GM19099 (cell line): ENCODE results near the gene NBAS.

Experiments used
- POLR2A ChIP-seq: IDR thresholded peaks from 3 replicates; pipeline ENCODE4 v1.6.1; 2011; ENCODE audit warnings: low read depth; ENCODE audit not compliant: insufficient read length; ENCODE audit errors: extremely low read depth

NBAS gene

DNA sequence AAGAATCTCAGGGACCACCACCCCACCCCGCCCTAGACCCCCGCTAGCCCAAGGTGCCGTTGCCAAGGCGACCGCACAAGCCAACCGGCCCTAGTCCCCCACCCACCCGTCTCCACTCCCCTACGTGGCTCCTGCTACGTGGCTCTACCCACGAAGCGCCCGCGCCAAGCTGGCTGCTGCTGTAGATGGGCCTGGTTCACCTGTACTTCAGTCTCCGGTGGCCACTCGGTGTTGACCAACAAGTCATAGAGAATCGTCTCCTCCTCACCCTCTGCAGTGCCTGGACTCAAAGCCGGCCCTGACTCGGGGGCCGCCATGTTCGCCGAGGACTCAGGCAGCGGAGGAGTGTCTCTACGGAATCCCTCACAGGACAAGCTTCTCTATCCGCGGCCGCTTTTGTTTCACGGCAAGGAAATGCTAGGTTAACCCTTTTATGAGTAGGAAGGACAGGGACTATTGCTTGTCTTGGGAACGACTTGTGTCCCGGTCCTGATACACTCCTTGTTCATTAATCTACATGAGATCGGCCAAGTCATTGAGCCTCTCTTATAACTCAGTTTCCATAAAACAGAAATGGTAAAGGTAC lies at the start of gene NBAS:
TSS of gene NBAS (minus strand) at position 347 of the 586 bp plus-strand sequence. CDS start at position 317, 30 bp downstream.
- TF ChIP-seq POLR2A, result peak; percentile 71

DNA sequence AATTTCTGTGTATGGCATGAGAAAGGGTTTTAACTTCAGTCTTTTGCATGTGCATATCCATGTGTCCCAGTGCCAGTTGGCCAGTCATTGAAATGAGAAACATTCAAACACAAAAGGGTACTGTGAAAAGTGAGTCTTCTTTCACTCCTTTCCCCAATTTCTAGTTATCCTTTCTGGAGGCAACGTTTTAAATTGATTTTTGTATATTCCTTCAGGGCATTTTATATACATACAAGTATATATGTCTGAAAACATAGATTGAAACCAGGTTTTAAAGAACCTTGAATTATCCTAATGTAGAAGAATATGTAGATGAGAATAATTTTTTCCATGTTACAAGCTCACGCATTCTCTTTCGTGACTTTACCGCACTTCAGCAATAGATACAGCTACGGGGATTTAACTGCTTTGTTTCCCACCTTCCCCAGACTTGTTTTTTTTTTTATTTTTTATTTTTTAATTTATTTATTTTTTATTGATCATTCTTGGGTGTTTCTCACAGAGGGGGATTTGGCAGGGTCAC lies 49.4 kb upstream of the NBAS start:
- TF ChIP-seq POLR2A, result no peak

DNA sequence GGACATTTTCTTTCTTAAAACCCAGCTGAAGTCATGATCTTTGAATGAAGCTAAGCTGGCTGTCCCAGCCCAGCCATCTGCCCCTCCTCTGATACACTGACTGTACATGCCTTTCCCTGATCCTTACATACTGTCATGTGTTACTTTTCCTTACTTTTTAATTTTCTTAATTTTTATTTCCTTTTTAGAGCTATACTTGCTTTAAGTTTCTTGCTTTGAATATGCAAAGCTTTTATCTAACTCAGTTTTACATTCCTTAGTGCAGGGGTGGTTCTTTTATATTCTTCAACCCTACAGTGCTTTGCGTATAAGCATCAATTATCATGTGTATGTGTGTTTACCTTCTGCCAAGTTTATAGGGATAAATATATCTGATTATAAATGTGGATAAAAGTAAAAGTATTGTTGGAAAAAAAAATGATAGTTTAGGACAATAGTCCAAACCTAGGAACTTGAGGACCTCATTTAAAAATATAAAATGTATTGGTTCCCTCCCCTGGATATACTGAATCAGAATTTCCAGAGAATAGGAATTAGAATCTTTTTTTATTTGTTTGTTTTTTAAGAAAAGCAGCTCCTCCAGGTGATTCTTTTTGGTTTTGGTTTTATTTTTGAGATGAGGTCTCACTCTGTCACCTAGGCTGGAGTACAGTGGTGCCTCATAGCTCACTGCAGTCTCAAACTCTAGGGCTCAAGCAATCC lies 48.4 kb upstream of the NBAS start:
- no peak for TF ChIP-seq POLR2A

DNA sequence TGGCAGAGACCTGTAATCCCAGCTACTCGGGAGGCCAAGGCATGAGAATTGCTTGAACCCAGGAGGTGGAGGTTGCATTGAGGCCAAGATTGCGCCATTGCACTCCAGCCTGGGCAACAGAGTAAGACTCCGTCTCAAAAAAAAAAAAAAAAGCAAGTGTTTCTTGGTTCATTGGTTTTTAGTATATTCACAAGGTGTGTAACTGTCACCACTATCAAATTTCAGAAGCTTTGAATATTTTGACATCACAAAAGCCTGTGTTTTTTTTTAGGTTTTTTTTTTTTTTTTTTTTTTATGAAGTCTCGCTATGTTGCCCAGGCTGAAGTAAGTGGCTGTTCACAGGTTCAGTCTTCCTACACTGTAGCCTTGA lies 47.2 kb upstream of the NBAS start:
- no peak for TF ChIP-seq POLR2A

DNA sequence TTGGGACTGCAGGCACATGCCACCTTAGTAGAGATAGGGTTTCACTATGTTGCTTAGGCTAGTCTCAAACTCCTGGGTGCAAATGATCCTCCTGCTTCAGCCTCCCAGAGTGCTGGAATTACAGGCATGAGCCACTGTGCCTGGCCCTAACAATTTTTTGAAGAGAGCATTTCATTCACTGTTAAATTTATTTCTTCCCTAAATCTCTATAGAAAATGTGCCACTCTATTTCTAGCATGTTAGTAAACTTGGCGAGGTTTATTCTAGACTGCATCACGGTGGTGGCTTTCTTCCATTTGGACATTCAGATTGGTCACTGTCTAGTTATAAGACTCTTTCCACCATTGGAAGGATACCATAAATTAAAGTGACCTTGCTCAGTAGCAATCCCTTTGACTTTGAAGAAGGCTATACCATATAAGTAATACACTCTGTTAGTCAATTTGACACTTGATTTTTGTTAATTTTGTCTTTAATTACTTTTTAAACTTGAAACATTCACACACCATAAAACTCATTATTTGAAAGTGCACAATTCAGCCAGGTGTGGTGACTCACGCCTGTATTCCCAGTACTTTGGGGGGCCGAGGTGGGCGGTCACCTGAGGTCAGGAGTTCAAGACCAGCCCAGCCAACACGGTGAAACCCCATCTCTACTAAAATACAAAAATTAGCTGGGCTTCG lies 46.7 kb upstream of the NBAS start:
- TF ChIP-seq POLR2A, result no peak

DNA sequence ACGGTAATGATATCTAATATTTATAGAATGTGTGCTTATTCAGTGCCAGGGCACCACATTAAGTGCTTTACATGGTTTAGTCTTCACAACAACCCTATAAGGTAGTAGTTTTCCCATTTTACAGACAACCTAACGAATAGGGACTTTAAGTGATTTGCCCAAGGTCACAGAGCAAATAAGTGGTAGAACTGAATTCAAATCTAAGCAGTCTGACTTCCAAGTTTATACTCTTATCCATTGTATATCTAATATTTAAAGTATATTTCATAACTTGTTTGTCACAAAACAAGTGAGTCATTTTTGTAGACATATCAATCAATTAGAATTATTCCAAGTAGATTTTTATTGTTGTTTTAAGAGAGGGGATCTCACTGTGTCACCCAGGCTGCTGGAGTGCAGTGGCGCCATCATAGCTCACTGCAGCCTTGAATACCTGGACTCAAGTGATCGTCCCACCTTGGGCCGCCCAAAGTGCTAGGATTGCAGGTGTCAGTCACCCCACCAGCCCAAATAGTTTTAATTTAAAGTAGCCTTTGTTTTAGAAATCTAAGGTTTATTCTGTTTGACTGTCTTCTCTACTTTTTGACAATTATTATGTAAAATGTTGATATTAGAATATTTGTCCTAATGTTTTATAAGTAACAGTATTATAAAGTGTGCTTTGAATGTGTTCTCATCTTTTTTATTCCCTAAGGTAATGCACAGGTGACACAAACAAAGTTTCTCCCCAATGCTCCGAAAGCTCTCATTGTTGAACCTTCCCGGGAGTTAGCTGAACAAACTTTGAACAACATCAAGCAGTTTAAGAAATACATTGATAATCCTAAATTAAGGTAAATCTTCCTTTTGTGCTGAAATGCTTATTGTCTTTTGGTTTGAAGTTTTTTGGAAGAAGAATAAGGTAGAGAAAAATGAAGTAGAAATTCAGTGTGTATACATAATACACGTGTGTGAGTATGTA lies 45.6 kb upstream of the NBAS start:
- TF ChIP-seq POLR2A, result no peak

DNA sequence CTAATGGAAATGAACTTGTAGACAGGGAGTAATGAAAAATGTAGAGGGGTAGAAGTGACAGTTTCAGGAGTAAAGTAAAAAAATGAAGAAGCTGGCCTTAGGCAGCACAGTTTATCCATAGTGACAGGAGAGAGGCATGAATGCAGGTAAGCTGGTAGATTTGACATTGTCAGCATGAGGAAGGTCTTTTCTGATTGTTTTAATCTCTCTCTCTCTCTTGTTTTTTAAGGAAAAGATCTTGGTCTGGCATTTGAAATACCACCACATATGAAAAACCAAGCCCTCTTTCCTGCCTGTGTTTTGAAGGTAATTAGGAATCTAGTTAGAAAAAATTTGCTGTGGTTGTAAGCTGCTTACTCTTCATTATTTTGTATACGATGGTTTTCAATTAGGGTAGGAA lies 44.6 kb upstream of the NBAS start:
- TF ChIP-seq POLR2A, result no peak

DNA sequence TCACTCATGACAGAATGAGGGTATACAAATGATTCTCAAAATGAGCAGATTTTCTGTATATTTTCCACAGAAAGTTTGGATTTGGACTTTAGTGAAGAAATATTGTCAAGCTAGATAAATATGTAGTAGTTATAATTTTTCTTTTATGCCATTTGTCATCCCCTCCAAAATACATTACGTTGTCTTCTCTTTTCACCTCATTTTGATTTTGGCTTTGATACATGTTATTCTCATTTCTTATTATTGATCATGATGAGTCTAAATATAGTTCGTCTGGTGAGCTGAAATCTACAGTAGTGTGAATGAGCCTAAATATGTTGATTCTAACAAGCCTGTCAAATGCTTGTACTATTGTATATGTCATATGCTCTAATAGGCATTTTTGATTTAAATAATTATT lies 42.8 kb upstream of the NBAS start:
- no peak for TF ChIP-seq POLR2A

DNA sequence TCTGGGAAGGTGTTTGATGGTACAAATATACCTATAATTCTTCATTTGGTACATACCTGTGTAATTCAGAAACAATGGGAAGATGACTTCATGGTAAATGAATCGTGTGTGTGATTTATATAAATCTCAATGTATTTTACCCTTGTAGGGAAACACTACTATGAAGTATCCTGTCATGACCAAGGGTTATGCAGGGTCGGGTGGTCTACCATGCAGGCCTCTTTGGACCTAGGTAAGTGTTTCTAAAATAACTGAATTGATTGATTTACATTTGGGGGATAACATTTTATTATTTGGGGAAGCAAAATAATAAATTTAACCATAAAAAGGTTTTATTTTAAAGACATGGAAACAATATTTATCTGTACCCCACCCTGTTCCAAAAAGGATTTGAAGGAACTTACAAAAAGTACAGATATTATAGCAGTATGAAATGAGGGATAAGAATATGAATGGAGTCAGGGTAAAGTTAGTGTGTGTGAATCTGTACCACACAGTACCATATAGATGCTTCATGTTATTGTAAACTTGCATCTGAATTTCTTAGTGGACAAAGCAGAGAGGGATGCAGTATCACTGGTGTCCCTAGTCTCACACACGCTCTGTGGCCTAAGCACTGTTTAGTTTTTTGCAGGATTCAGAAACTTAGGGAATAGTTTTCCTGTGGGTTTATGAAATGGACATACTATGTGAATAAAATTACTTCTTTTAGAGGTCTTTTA lies 42.1 kb upstream of the NBAS start:
- TF ChIP-seq POLR2A, result no peak

DNA sequence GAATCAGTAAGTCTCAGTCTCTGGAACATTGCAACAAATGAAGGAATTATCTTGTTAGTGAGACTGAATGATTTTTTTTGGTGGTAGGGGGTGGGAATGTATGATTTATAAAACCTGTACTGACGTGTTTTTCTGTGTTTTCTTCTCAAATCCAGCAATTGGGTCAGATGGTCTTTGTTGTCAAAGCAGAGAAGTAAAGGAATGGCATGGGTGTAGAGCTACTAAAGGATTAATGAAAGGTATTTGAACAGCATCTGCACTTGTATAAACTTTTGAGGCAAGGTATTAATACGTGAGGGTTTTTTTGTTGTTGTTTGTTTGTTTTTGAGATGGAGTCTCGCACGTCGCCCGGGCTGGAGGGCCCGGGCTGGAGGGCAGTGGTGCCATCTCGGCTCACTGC lies 41.3 kb upstream of the NBAS start:
- TF ChIP-seq POLR2A, result no peak

DNA sequence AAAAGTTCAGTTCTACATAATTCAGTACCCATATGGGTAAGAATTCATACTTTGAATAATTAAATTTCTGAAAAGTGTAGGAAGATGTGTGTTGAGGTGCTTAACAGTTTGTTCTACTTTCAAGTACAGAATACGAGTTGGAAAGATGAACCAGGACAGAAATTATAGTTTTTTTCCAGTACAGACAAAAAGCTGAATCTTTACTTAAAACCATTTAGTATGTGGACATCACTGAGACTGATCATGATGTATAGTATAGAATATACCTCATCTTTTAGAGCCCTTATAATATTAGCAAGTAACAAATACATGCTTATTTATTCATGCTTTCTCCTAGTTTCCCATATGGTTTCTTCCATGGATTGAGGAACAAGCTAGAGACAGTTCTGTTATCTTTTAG lies 40.5 kb upstream of the NBAS start:
- no peak for TF ChIP-seq POLR2A

DNA sequence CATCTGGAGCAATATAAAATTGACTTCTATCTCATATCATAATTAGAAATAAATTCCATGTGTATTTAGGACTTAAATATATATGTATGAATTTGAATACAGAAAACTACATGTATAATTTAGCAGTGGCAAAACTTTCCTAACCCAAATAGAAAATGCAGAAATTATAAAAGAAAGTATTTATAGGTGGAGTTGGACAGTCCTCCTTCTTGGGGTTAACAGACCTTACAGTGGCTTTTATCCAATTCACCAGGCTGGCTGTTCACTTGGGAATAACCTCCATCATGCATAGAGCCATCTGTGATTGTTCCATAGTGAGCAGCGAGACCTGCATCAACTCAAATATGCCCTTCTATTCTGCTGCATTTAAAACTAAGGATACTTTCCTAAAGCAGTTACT lies 38.9 kb upstream of the NBAS start:
- TF ChIP-seq POLR2A, result no peak

DNA sequence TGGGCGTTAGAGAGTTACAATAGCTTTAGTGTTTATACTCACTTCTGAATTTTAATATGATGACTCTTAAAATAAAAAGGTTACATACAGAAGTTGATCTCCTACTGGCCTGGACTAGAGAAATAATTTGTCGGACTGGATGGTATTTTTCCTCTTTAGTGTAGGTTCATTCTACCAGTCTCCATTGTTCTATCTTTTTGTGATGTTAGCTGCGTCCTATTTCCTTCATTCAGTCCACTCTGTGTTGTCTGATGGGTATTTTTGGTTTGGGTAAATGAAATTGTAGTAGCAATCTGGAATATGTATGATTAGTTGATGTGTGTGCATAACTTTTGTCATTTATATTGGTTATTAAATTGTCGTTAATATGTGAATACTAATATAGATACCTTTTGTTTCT lies 35.8 kb upstream of the NBAS start:
- no peak for TF ChIP-seq POLR2A

DNA sequence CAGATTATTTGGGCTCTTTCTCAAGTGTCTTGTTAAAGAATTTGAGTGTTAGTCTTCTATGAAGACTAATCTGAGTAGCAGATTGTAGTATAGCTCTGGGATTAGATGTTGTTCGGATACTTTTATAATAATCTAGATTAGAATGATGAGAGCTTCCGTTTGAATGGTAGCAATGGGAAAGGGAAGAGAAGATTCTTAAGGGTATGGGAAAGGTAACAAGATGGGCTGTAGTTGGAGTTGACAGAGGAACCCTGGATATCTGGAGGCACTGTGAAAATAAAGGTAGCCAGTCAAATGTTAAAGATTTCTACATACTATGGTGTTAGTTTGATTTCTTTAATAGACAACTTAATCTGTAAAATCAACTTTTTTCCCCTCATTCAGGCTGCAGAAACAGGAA lies 35.2 kb upstream of the NBAS start:
- TF ChIP-seq POLR2A, result no peak
